Ishikawa (cell line): ENCODE data around the gene PRR5L.
A peak's percentile ranks its signal among the peaks of the same experiment; 100 is the strongest.

Experiments used
- CEBPB ChIP-seq: IDR thresholded peaks from 2 replicates; pipeline ENCODE4 v1.6.1; 2012
- CREB1 ChIP-seq: IDR thresholded peaks from 2 replicates; pipeline ENCODE4 v1.6.1; 2012; ENCODE audit warnings: low read depth
- EGR1 ChIP-seq: IDR thresholded peaks from 2 replicates; pipeline ENCODE4 v1.6.1; 2012
- EP300 ChIP-seq: IDR thresholded peaks from 2 replicates; pipeline ENCODE4 v1.6.1; 2012; ENCODE audit warnings: borderline replicate concordance
- FOXM1 ChIP-seq: IDR thresholded peaks from 2 replicates; pipeline ENCODE4 v1.6.1; 2012; ENCODE audit warnings: low read depth, borderline replicate concordance
- NFIC ChIP-seq: IDR thresholded peaks from 2 replicates; pipeline ENCODE4 v1.6.1; 2012
- RAD21 ChIP-seq: IDR thresholded peaks from 2 replicates; pipeline ENCODE4 v1.6.1; 2012; ENCODE audit warnings: low read depth
- REST ChIP-seq: IDR thresholded peaks from 2 replicates; pipeline ENCODE4 v1.6.1; 2012; ENCODE audit warnings: low read depth, mild to moderate bottlenecking
- TAF1 ChIP-seq: IDR thresholded peaks from 2 replicates; pipeline ENCODE4 v1.6.1; 2012; ENCODE audit warnings: low read depth, mild to moderate bottlenecking
- TCF12 ChIP-seq: IDR thresholded peaks from 2 replicates; pipeline ENCODE4 v1.6.1; 2012; ENCODE audit warnings: low read depth
- TEAD4 ChIP-seq: IDR thresholded peaks from 2 replicates; pipeline ENCODE4 v1.6.1; 2012
- YY1 ChIP-seq: IDR thresholded peaks from 2 replicates; pipeline ENCODE4 v1.6.1; 2012; ENCODE audit warnings: low read depth
- ZBTB7A ChIP-seq: IDR thresholded peaks from 2 replicates; pipeline ENCODE4 v1.6.1; 2012; ENCODE audit warnings: low read depth
- TF ChIP-seq, protein P1 (sequence below): IDR thresholded peaks from 2 replicates; pipeline ENCODE4 v1.6.1; 2012
- TF ChIP-seq, protein P2 (sequence below): IDR thresholded peaks from 2 replicates; pipeline ENCODE4 v1.6.1; 2012

Gene PRR5L

GRCh38 chr11:36374726-36375125, 78.6 kb downstream of the PRR5L start:
- TF ChIP-seq YY1 = no peak
- TF ChIP-seq NFIC = no peak
- no peak for TF ChIP-seq EGR1
- no peak for TF ChIP-seq RAD21
- no peak for TF ChIP-seq CEBPB
- TF ChIP-seq TCF12 = no peak
- no peak for TF ChIP-seq REST
- TF ChIP-seq, protein P1, sequence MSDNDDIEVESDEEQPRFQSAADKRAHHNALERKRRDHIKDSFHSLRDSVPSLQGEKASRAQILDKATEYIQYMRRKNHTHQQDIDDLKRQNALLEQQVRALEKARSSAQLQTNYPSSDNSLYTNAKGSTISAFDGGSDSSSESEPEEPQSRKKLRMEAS = no peak
- TF ChIP-seq EP300 = no peak
- no peak for TF ChIP-seq FOXM1

GRCh38 chr11:36375353-36376008, 79.4 kb downstream of the PRR5L start:
- TF ChIP-seq CEBPB = no peak
- no peak for TF ChIP-seq EP300
- no peak for TF ChIP-seq TCF12
- TF ChIP-seq TAF1 = no peak
- TF ChIP-seq NFIC = no peak
- no peak for TF ChIP-seq RAD21
- TF ChIP-seq FOXM1 = no peak
- no peak for TF ChIP-seq YY1

- TF ChIP-seq TEAD4 (no peak), TAF1 (no peak), NFIC (no peak)
- TF ChIP-seq, protein P2, sequence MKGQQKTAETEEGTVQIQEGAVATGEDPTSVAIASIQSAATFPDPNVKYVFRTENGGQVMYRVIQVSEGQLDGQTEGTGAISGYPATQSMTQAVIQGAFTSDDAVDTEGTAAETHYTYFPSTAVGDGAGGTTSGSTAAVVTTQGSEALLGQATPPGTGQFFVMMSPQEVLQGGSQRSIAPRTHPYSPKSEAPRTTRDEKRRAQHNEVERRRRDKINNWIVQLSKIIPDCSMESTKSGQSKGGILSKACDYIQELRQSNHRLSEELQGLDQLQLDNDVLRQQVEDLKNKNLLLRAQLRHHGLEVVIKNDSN = no peak
- TF ChIP-seq, protein P1 = peak; percentile 48
Measured at GRCh38 chr11:36376009-36376887, 80.2 kb downstream of the PRR5L start.

- TF ChIP-seq, protein P2 = no peak
- no peak for TF ChIP-seq FOXM1
- TF ChIP-seq NFIC = no peak
- TF ChIP-seq TCF12 = no peak
- peak; percentile 89; the same call in 1 of the 2 replicates for TF ChIP-seq ZBTB7A
Measured at GRCh38 chr11:36376888-36377758, 81.0 kb downstream of the PRR5L start.

- TF ChIP-seq TEAD4 = no peak
- TF ChIP-seq RAD21 = no peak
- TF ChIP-seq TAF1 = no peak
- TF ChIP-seq REST = no peak
- TF ChIP-seq FOXM1 = no peak
- no peak for TF ChIP-seq YY1
- TF ChIP-seq, protein P2 = no peak
- no peak for TF ChIP-seq CREB1
- no peak for TF ChIP-seq TCF12
- TF ChIP-seq EP300 = no peak
- TF ChIP-seq CEBPB = no peak
- TF ChIP-seq EGR1 = no peak
Measured at GRCh38 chr11:36377759-36378564, 81.9 kb downstream of the PRR5L start.
